HepG2 (cell line): ENCODE measurements around the gene FSTL1. TPM values are rescaled to one million over a fixed set of nuclear protein-coding genes. Genes with fewer than 3 reads are reported as not detected.

Experiments used
- ATAC-seq: fragments of 200-7000 bp; cut with Tn5 transposase; 3 replicates; pipeline ENCODE4 v1.9.1; 2020; ENCODE audit warnings: mild to moderate bottlenecking, moderate library complexity
- BruUV-seq: library from RNA; stranded (reverse); fragments of 400-500 nt; replicated peaks from 2 replicates; lab custom pipeline; 2021; lab: Mats Ljungman, UMichigan
- CTCF ChIA-PET: fragments of 300-600 bp; formaldehyde crosslinking; extraction: SDS; loops from one replicate; lab custom pipeline; 2021; ENCODE audit warnings: low total read pairs, inconsistent platforms, low intra/inter-chr PET ratio; lab: Yijun Ruan, JAX
- POLR2A ChIA-PET: fragments of 350-600 bp; sonication (Branson Sonifier 250); formaldehyde crosslinking; loops from one replicate; lab custom pipeline; 2020; ENCODE audit warnings: antibody characterized with exemption, inconsistent platforms; lab: Yijun Ruan, JAX
- DNase-seq: peaks from one replicate; pipeline ENCODE4 v3.0.0-alpha.2; 2015; ENCODE audit warnings: low spot score
- FAIRE-seq: peaks from 3 replicates; lab custom pipeline; 2011; peaks lifted over from hg19 to GRCh38; lab: Jason Lieb, UNC
- H2AFZ ChIP-seq: one replicate; pipeline ENCODE4 v1.6.1; 2011; ENCODE audit warnings: low read length, inconsistent platforms
- H3K27ac ChIP-seq: fragments of 300-600 bp; 3 replicates; pipeline ENCODE4 v1.8.0; 2011; ENCODE audit warnings: mixed run types, mild to moderate bottlenecking, mixed read lengths, low read length, inconsistent platforms; ENCODE audit not compliant: insufficient read depth; ENCODE audit errors: extremely low read length
- H3K27me3 ChIP-seq, 2 experiments: fragments of 200-600 bp in 1 of 2; 2 replicates in 1 of 2; 3 replicates in 1 of 2; pipeline versions ENCODE4 v1.6.0 to v1.8.0; 2011; ENCODE audit warnings: low read length in 2 of 2, mild to moderate bottlenecking in 2 of 2, moderate library complexity in 2 of 2, inconsistent platforms in 1 of 2; ENCODE audit not compliant: insufficient read depth in 2 of 2, control insufficient read depth in 1 of 2
- H3K36me3 ChIP-seq, 2 experiments: fragments of 200-600 bp in 1 of 2; replicated peaks in 1 of 2; 2 replicates in 1 of 2; 3 replicates in 1 of 2; pipeline versions ENCODE4 v1.5.1 to v1.8.0; 2011; ENCODE audit warnings: low read length in 2 of 2, inconsistent platforms in 1 of 2; ENCODE audit not compliant: insufficient read depth in 2 of 2, control insufficient read depth in 1 of 2
- H3K4me1 ChIP-seq: 2 replicates; pipeline ENCODE4 v1.5.1; 2012; ENCODE audit warnings: low read length, inconsistent platforms; ENCODE audit not compliant: insufficient read depth
- H3K4me2 ChIP-seq: 2 replicates; pipeline ENCODE4 v1.6.0; 2011; ENCODE audit warnings: low read depth, low read length, inconsistent platforms
- H3K4me3 ChIP-seq, 3 experiments: fragments of 200-600 bp in 1 of 3; sonication (generic), shearing (Covaris generic) in 1 of 3; replicated peaks in 1 of 3; 2 replicates each; pipeline ENCODE4 v1.5.1; 2011 to 2016; ENCODE audit warnings: low read length in 3 of 3, inconsistent platforms in 2 of 3, low read depth in 2 of 3, mild to moderate bottlenecking in 2 of 3, control low read depth in 1 of 3, mixed read lengths in 1 of 3; ENCODE audit not compliant: insufficient read depth in 1 of 3
- H3K79me2 ChIP-seq: one replicate; pipeline ENCODE4 v1.6.1; 2011; ENCODE audit warnings: low read length, inconsistent platforms; ENCODE audit not compliant: insufficient read depth
- H3K9ac ChIP-seq: 2 replicates; pipeline ENCODE4 v1.6.0; 2011; ENCODE audit warnings: mild to moderate bottlenecking, low read depth, low read length, inconsistent platforms; ENCODE audit not compliant: insufficient read depth
- H3K9me3 ChIP-seq: 2 replicates; pipeline ENCODE4 v1.5.1; 2012; ENCODE audit warnings: mild to moderate bottlenecking, low read length
- H4K20me1 ChIP-seq: 2 replicates; pipeline ENCODE4 v1.6.0; 2011; ENCODE audit warnings: inconsistent platforms, mild to moderate bottlenecking, low read length, moderate library complexity; ENCODE audit not compliant: insufficient read depth
- CHD2 ChIP-seq: IDR thresholded peaks from 2 replicates; pipeline ENCODE4 v1.6.1; 2011; ENCODE audit warnings: low read depth, low read length, improper control_type of control experiment
- EEA1 ChIP-seq: sonication (generic); formaldehyde crosslinking; IDR thresholded peaks from 2 replicates; pipeline ENCODE4 v1.5.1; 2020; ENCODE audit warnings: mild to moderate bottlenecking, missing genetic modification reagents, borderline replicate concordance
- HOXA5 ChIP-seq: sonication (generic); formaldehyde crosslinking; IDR thresholded peaks from 2 replicates; pipeline ENCODE4 v1.4.0; 2020; ENCODE audit warnings: missing genetic modification reagents
- MAF1 ChIP-seq: sonication (generic); formaldehyde crosslinking; IDR thresholded peaks from 2 replicates; pipeline ENCODE4 v1.5.0; 2020; ENCODE audit warnings: missing genetic modification reagents, borderline replicate concordance
- NR1H2 ChIP-seq: sonication (generic); formaldehyde crosslinking; IDR thresholded peaks from 2 replicates; pipeline ENCODE4 v1.8.1; 2022; ENCODE audit warnings: low read depth, missing genetic modification reagents, borderline replicate concordance
- ZBTB7A ChIP-seq: sonication (generic); formaldehyde crosslinking; IDR thresholded peaks from 2 replicates; pipeline ENCODE4 v1.8.0; 2022; ENCODE audit warnings: mild to moderate bottlenecking, missing genetic modification reagents
- ZNF747 ChIP-seq: sonication (generic); formaldehyde crosslinking; IDR thresholded peaks from 2 replicates; pipeline ENCODE4 v1.8.1; 2023; ENCODE audit warnings: missing genetic modification reagents, mild to moderate bottlenecking, borderline replicate concordance
- WGBS: methylation state at CpG from one replicate; pipeline ENCODE4 v1.1.6; 2017; ENCODE audit warnings: low lambda C conversion rate; 5-methylcytosine and 5-hydroxymethylcytosine counted together
- in situ Hi-C: cut with HindIII; loops from 2 replicates; pipeline ENCODE4 v1.10.0; 2017; ENCODE audit warnings: low pct_unique_long_range_greater_than_20kb; ENCODE audit not compliant: extremely low pct_ligation_motif_present
- intact Hi-C: fragments of 100-400 bp; cut with micrococcal nuclease; formaldehyde crosslinking; loops from one replicate; pipeline ENCODE4 v1.10.0; 2022; ENCODE audit not compliant: unreplicated experiment
- polyA plus RNA-seq, 8 experiments: library from polyadenylated mRNA; depleted of rRNA in 3 of 8; stranded (reverse) in 7 of 8; unstranded in 1 of 8; fragments of >200 nt; fragmentation: Illumina TruSeq in 4 of 8; extraction: Trizol in 4 of 8; gene quantifications; 2 replicates each; pipeline versions ENCODE4 v1.2.1 to v1.2.3, GENCODE V29; 2011 to 2016; ENCODE audit warnings: low read depth in 4 of 8, missing spikeins in 1 of 8, mixed read lengths in 1 of 8; ENCODE audit not compliant: insufficient read depth in 1 of 8
- total RNA-seq, 5 experiments: library from RNA; depleted of rRNA; stranded (reverse); fragments of >200 nt; fragmentation: Illumina TruSeq; extraction: Trizol; gene quantifications; 2 replicates each; pipeline ENCODE4 v1.2.3, GENCODE V29; 2016; ENCODE audit warnings: low read depth in 1 of 5
- TF ChIP-seq, protein P1 (sequence below): sonication (generic); formaldehyde crosslinking; IDR thresholded peaks from 2 replicates; pipeline ENCODE4 v1.4.0; 2020; ENCODE audit warnings: missing genetic modification reagents
- TF ChIP-seq, protein P2 (sequence below): sonication (generic); formaldehyde crosslinking; IDR thresholded peaks from 2 replicates; pipeline ENCODE4 v1.4.0; 2020; ENCODE audit warnings: missing genetic modification reagents, borderline replicate concordance
- TF ChIP-seq, protein P3 (sequence below): sonication (generic); formaldehyde crosslinking; IDR thresholded peaks from 2 replicates; pipeline ENCODE4 v1.8.0; 2022; ENCODE audit warnings: mild to moderate bottlenecking, missing genetic modification reagents, moderate library complexity
- TF ChIP-seq, protein P4 (sequence below): conservative IDR thresholded peaks from 2 replicates; pipeline ENCODE4 v1.6.1; 2018; ENCODE audit warnings: missing genetic modification reagents
- TF ChIP-seq, protein P5 (sequence below), 2 experiments: fragments of 450-650 bp in 1 of 2; sonication (generic) in 1 of 2; formaldehyde crosslinking; IDR thresholded peaks; 2 replicates each; pipeline versions ENCODE4 v1.5.0 to v1.8.0; 2020 to 2022; ENCODE audit warnings: mild to moderate bottlenecking in 1 of 2, missing genetic modification reagents in 1 of 2

Gene FSTL1
- total and polyA plus RNA-seq, 2 of the 13 experiments (the other 11 are each of a cell fraction or from before 2014, with no cell fraction given) = 0.07 to 0.29 TPM

DNA sequence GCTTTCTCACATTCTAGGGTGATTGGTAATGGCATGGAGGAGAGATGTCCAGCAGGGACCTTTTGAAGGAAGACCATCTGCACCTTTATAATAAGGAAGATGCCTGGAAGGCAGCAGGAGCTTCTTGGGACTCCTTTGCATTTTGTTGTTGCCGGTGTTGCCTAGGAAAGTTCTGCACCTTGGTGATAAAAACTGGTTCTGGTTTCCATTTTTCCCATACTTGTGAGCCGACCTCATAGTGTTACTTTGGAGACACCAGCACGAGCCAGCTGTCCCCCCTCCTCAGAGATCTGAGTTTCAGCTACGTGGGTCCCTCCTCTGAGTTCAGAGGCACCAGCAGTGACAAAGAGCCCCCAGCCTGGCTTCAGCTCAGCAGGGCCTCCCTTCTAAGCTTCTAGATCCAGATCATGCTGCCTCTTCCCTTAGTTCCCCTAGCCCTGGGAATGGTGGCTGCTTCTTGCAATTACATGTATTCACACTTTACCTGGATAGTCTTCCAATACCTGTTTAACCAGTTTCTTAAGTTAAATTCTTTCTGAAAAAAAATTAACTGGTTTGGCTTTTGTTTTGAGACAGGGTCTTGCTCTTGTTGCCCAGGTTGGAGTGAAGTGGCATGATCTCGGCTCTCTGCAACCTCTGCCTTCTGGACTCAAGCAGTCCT lies 18.0 kb upstream of the FSTL1 start:
- in situ Hi-C loops (no loop called here), intact Hi-C loops (no loop called here)
- FAIRE-seq = no peak
- H3K27ac ChIP-seq = no peak overlapping the region
- no peak overlapping the region for H2AFZ ChIP-seq
- no peak overlapping the region for H3K4me3 ChIP-seq
- H4K20me1 ChIP-seq = no peaks in the 10 kb centered on the region
- DNase-seq = no peak
- no peak overlapping the region for H3K4me2 ChIP-seq
- no peak for ATAC-seq
- H3K79me2 ChIP-seq = no peaks in the 10 kb centered on the region
- H3K9ac ChIP-seq = no peak overlapping the region
- H3K4me1 ChIP-seq = no peaks in the 10 kb centered on the region
- CTCF ChIA-PET = no interaction called here
- POLR2A ChIA-PET = no interaction called here
- H3K36me3 ChIP-seq = no peaks in the 10 kb centered on the region
- BruUV-seq = no TSS peak
- WGBS = 24% methylated on average over 5 of the region's 5 CpGs
- H3K9me3 ChIP-seq = no peaks in the 10 kb centered on the region
- H3K27me3 ChIP-seq = peaks cover 1 to 15% of the 10 kb centered on the region in 2 experiments; a peak in 3 of 5 replicates
- no peak for TF ChIP-seq ZBTB7A
- TF ChIP-seq, protein P1, sequence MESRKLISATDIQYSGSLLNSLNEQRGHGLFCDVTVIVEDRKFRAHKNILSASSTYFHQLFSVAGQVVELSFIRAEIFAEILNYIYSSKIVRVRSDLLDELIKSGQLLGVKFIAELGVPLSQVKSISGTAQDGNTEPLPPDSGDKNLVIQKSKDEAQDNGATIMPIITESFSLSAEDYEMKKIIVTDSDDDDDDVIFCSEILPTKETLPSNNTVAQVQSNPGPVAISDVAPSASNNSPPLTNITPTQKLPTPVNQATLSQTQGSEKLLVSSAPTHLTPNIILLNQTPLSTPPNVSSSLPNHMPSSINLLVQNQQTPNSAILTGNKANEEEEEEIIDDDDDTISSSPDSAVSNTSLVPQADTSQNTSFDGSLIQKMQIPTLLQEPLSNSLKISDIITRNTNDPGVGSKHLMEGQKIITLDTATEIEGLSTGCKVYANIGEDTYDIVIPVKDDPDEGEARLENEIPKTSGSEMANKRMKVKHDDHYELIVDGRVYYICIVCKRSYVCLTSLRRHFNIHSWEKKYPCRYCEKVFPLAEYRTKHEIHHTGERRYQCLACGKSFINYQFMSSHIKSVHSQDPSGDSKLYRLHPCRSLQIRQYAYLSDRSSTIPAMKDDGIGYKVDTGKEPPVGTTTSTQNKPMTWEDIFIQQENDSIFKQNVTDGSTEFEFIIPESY (CRISPR knock-in tag) = no peak
- TF ChIP-seq, protein P2, sequence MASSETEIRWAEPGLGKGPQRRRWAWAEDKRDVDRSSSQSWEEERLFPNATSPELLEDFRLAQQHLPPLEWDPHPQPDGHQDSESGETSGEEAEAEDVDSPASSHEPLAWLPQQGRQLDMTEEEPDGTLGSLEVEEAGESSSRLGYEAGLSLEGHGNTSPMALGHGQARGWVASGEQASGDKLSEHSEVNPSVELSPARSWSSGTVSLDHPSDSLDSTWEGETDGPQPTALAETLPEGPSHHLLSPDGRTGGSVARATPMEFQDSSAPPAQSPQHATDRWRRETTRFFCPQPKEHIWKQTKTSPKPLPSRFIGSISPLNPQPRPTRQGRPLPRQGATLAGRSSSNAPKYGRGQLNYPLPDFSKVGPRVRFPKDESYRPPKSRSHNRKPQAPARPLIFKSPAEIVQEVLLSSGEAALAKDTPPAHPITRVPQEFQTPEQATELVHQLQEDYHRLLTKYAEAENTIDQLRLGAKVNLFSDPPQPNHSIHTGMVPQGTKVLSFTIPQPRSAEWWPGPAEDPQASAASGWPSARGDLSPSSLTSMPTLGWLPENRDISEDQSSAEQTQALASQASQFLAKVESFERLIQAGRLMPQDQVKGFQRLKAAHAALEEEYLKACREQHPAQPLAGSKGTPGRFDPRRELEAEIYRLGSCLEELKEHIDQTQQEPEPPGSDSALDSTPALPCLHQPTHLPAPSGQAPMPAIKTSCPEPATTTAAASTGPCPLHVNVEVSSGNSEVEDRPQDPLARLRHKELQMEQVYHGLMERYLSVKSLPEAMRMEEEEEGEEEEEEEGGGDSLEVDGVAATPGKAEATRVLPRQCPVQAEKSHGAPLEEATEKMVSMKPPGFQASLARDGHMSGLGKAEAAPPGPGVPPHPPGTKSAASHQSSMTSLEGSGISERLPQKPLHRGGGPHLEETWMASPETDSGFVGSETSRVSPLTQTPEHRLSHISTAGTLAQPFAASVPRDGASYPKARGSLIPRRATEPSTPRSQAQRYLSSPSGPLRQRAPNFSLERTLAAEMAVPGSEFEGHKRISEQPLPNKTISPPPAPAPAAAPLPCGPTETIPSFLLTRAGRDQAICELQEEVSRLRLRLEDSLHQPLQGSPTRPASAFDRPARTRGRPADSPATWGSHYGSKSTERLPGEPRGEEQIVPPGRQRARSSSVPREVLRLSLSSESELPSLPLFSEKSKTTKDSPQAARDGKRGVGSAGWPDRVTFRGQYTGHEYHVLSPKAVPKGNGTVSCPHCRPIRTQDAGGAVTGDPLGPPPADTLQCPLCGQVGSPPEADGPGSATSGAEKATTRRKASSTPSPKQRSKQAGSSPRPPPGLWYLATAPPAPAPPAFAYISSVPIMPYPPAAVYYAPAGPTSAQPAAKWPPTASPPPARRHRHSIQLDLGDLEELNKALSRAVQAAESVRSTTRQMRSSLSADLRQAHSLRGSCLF (CRISPR knock-in tag) = no peak
- TF ChIP-seq, protein P3, sequence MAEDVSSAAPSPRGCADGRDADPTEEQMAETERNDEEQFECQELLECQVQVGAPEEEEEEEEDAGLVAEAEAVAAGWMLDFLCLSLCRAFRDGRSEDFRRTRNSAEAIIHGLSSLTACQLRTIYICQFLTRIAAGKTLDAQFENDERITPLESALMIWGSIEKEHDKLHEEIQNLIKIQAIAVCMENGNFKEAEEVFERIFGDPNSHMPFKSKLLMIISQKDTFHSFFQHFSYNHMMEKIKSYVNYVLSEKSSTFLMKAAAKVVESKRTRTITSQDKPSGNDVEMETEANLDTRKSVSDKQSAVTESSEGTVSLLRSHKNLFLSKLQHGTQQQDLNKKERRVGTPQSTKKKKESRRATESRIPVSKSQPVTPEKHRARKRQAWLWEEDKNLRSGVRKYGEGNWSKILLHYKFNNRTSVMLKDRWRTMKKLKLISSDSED = no peak
- TF ChIP-seq, protein P4, sequence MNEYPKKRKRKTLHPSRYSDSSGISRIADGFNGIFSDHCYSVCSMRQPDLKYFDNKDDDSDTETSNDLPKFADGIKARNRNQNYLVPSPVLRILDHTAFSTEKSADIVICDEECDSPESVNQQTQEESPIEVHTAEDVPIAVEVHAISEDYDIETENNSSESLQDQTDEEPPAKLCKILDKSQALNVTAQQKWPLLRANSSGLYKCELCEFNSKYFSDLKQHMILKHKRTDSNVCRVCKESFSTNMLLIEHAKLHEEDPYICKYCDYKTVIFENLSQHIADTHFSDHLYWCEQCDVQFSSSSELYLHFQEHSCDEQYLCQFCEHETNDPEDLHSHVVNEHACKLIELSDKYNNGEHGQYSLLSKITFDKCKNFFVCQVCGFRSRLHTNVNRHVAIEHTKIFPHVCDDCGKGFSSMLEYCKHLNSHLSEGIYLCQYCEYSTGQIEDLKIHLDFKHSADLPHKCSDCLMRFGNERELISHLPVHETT (CRISPR knock-in tag) = no peak
- no peak for TF ChIP-seq MAF1 (CRISPR knock-in tag)
- TF ChIP-seq, protein P5, sequence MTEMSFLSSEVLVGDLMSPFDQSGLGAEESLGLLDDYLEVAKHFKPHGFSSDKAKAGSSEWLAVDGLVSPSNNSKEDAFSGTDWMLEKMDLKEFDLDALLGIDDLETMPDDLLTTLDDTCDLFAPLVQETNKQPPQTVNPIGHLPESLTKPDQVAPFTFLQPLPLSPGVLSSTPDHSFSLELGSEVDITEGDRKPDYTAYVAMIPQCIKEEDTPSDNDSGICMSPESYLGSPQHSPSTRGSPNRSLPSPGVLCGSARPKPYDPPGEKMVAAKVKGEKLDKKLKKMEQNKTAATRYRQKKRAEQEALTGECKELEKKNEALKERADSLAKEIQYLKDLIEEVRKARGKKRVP (CRISPR knock-in tag; IDR thresholded peaks at IDR 0.05) = no peak
- TF ChIP-seq NR1H2 = no peak
- no peak for TF ChIP-seq EEA1
- no peak for TF ChIP-seq HOXA5 (CRISPR knock-in tag)
- TF ChIP-seq CHD2 = no peak
- TF ChIP-seq ZNF747 = no peak
